IMR-90 (cell line): ENCODE measurements around the gene PDZD8.

ENCODE experiments used
- BHLHE40 ChIP-seq: fragments of 150-350 bp; IDR thresholded peaks from 2 replicates; pipeline ENCODE4 v1.6.1; 2016; ENCODE audit warnings: mild to moderate bottlenecking, low read depth, low read length
- CTCF ChIP-seq: conservative IDR thresholded peaks from 2 replicates; pipeline ENCODE4 v1.5.1; 2012; ENCODE audit warnings: mild to moderate bottlenecking, low read depth, low read length, improper control_type of control experiment
- ELK1 ChIP-seq: fragments of 150-350 bp; IDR thresholded peaks from 2 replicates; pipeline ENCODE4 v1.6.1; 2016; ENCODE audit warnings: low read depth, mild to moderate bottlenecking, low read length, moderate library complexity, borderline replicate concordance
- FOS ChIP-seq: fragments of 150-350 bp; IDR thresholded peaks from 2 replicates; pipeline ENCODE4 v1.6.1; 2016; ENCODE audit warnings: low read depth, low read length
- MXI1 ChIP-seq: IDR thresholded peaks from 2 replicates; pipeline ENCODE4 v1.6.1; 2012; ENCODE audit warnings: low read depth, mild to moderate bottlenecking, low read length, moderate library complexity, borderline replicate concordance
- POLR2A ChIP-seq: IDR thresholded peaks from 2 replicates; pipeline ENCODE4 v1.6.1; 2012; ENCODE audit warnings: mild to moderate bottlenecking, low read depth, low read length
- RAD21 ChIP-seq: IDR thresholded peaks from 2 replicates; pipeline ENCODE4 v1.6.1; 2012; ENCODE audit warnings: low read length, improper control_type of control experiment
- RCOR1 ChIP-seq: IDR thresholded peaks from 2 replicates; pipeline ENCODE4 v1.6.1; 2012; ENCODE audit warnings: mild to moderate bottlenecking, low read length, improper control_type of control experiment; ENCODE audit not compliant: insufficient replicate concordance
- RFX5 ChIP-seq: IDR thresholded peaks from 2 replicates; pipeline ENCODE4 v1.8.0; 2012; ENCODE audit warnings: low read depth, mild to moderate bottlenecking, low read length, moderate library complexity
- SMC3 ChIP-seq: fragments of 150-350 bp; IDR thresholded peaks from 2 replicates; pipeline ENCODE4 v1.6.1; 2016; ENCODE audit warnings: low read depth, mild to moderate bottlenecking, antibody characterized with exemption, low read length, moderate library complexity
- USF2 ChIP-seq: fragments of 150-350 bp; IDR thresholded peaks from 2 replicates; pipeline ENCODE4 v1.6.1; 2017; ENCODE audit warnings: mild to moderate bottlenecking, antibody characterized with exemption, low read length, low read depth

- TF ChIP-seq RCOR1 (no peak), USF2 (no peak), CTCF (no peak), FOS (no peak), POLR2A (no peak), ELK1 (no peak), RAD21 (no peak), BHLHE40 (no peak), MXI1 (no peak), RFX5 (no peak), SMC3 (no peak)
Measured at GRCh38 chr10:117239051-117239450, 136.2 kb downstream of the PDZD8 start.
